ENCODE results near the gene TSPAN2. TPM values are rescaled to one million over a fixed set of nuclear protein-coding genes. Genes with fewer than 3 reads are reported as not detected.

TSPAN2 gene
- total RNA-seq, 4 donors from 2014 or later = 10.8 to 16.4 (median 11.7) TPM

DNA sequence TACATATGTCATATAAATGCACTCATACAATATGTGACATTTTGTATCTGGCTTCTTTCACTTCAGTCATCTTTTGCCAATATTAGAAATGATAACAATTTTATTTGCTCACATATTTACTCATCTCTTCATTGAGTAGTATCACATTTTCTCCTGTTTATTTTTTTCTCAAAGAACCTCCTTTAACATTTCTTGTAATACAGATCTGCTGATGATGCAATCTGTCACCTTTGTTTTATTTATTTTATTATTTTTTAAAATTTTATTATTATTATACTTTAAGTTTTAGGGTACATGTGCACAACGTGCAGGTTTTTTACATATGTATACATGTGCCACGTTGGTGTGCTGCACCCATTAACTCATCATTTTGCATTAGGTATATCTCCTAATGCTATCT is 75.5 kb downstream of the TSPAN2 start:
- no peaks in the 10 kb centered on the region for H3K4me1 ChIP-seq
- no peak for DNase-seq
- H3K27me3 ChIP-seq = no peaks in the 10 kb centered on the region
- TF ChIP-seq POLR2AphosphoS5 (IDR thresholded peaks at IDR 0.05) (no peak), POLR2A (IDR thresholded peaks at IDR 0.05) (no peak), EP300 (IDR thresholded peaks at IDR 0.05; ENCODE audit: low read depth) (no peak)
- TF ChIP-seq, protein P1, sequence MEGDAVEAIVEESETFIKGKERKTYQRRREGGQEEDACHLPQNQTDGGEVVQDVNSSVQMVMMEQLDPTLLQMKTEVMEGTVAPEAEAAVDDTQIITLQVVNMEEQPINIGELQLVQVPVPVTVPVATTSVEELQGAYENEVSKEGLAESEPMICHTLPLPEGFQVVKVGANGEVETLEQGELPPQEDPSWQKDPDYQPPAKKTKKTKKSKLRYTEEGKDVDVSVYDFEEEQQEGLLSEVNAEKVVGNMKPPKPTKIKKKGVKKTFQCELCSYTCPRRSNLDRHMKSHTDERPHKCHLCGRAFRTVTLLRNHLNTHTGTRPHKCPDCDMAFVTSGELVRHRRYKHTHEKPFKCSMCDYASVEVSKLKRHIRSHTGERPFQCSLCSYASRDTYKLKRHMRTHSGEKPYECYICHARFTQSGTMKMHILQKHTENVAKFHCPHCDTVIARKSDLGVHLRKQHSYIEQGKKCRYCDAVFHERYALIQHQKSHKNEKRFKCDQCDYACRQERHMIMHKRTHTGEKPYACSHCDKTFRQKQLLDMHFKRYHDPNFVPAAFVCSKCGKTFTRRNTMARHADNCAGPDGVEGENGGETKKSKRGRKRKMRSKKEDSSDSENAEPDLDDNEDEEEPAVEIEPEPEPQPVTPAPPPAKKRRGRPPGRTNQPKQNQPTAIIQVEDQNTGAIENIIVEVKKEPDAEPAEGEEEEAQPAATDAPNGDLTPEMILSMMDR (IDR thresholded peaks at IDR 0.05) = no peak
- H3K27ac ChIP-seq = no peak overlapping the region
- intact Hi-C loops (cut with DNase I; ENCODE audit: low total_unique reads) = no loop called here
- H3K4me3 ChIP-seq = no peak overlapping the region
- in situ Hi-C loops (cut with MboI; ENCODE audit: low pct_ligation_motif_present in 1 of 4, low pct_unique_long_range_greater_than_20kb in 1 of 4, low sequenced_read_pairs in 3 of 4) = no loop called here
- no peaks in the 10 kb centered on the region for H3K9me3 ChIP-seq
- no peaks in the 10 kb centered on the region for H3K36me3 ChIP-seq
- 82 to 94% methylated on average over 2 of the region's 2 CpGs for WGBS, 2 donors (ENCODE audit: low coverage in 1 of 2)

DNA sequence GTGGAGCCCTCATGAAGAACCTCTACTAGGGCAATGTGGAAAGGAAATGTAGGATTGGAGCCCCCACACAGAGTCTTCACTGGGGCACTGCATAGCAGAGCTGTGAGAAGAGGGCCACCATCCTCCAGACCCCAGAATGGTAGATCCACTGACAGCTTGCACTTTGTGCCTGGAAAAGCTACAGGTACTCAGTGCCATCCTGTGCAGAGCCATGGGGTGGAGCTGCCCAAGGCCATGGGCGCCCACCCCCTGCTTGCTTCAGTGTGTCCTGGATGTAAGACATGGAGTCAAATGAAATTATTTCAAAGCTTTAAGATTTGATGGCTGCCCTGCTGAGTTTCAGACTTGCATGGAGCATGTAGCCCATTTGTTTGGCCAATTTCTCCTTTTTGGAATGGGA is 76.9 kb downstream of the TSPAN2 start:
- no peaks in the 10 kb centered on the region for H3K9me3 ChIP-seq
- intact Hi-C loops (cut with DNase I; ENCODE audit: low total_unique reads) = no loop called here
- H3K4me1 ChIP-seq = no peaks in the 10 kb centered on the region
- no peak overlapping the region for H3K4me3 ChIP-seq
- in situ Hi-C loops (cut with MboI; ENCODE audit: low pct_ligation_motif_present in 1 of 4, low pct_unique_long_range_greater_than_20kb in 1 of 4, low sequenced_read_pairs in 3 of 4) = no loop called here
- 75 to 86% methylated on average over 1 of the region's 1 CpG for WGBS, 2 donors (ENCODE audit: low coverage in 1 of 2)
- H3K27me3 ChIP-seq = no peaks in the 10 kb centered on the region
- H3K27ac ChIP-seq = no peak overlapping the region
- H3K36me3 ChIP-seq = no peaks in the 10 kb centered on the region
- no peak for TF ChIP-seq POLR2A (IDR thresholded peaks at IDR 0.05)
- TF ChIP-seq EP300 (IDR thresholded peaks at IDR 0.05; ENCODE audit: low read depth) = no peak
- TF ChIP-seq POLR2AphosphoS5 (IDR thresholded peaks at IDR 0.05) = no peak
- TF ChIP-seq, protein P1 (IDR thresholded peaks at IDR 0.05) = no peak
- no peak for DNase-seq

DNA sequence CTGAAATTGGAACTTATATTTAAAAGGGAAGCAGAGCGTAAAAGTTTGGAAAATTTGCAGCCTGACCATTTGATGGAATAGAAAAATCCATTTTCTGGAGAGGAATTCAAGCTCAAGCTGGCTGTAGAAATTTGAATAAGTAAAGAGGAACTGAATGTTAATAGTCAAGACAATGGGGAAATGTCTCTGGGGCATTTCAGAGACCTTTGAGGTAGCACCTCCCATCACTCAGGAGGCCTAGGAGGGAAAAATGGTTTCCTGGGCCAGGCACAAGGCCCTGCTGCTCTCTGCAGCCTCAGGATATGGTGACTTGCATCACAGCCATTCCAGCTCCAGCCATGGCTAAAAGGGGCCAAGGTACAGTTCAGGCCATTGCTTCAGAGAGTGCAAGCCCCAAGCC is 77.3 kb downstream of the TSPAN2 start:
- intact Hi-C loops (cut with DNase I; ENCODE audit: low total_unique reads) (no loop called here), in situ Hi-C loops (cut with MboI; ENCODE audit: low pct_ligation_motif_present in 1 of 4, low pct_unique_long_range_greater_than_20kb in 1 of 4, low sequenced_read_pairs in 3 of 4) (no loop called here)

DNA sequence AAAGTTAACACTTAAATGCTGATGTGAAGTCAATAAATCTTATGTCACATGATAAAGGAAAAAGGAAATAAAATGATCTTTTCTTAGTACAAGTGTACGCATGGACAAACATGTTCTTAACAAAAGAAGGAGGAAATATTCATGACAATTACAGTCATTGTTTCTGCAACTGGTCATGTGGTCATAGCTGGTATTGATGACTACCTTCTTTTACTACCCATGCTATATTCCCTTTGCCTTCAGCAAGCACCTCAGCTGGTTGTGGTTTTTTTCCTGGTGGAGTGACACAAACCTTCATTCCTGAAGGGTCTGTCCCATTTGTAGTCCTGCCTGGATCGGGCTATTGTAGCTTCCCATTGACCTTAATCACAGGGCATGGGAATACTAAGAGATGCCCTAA is 83.1 kb downstream of the TSPAN2 start:
- DNase-seq = no peak
- Histone ChIP-seq H3K4me1 (no peaks in the 10 kb centered on the region), H3K4me3 (no peak overlapping the region), H3K9me3 (no peaks in the 10 kb centered on the region), H3K27me3 (no peaks in the 10 kb centered on the region), H3K27ac (no peak overlapping the region), H3K36me3 (no peaks in the 10 kb centered on the region)
- in situ Hi-C loops (cut with MboI; ENCODE audit: low pct_ligation_motif_present in 1 of 4, low pct_unique_long_range_greater_than_20kb in 1 of 4, low sequenced_read_pairs in 3 of 4) = no loop called here
- intact Hi-C loops (cut with DNase I; ENCODE audit: low total_unique reads) = no loop called here
- TF ChIP-seq EP300 (IDR thresholded peaks at IDR 0.05; ENCODE audit: low read depth) (no peak), POLR2A (IDR thresholded peaks at IDR 0.05) (no peak), POLR2AphosphoS5 (IDR thresholded peaks at IDR 0.05) (no peak)
- TF ChIP-seq, protein P1 (IDR thresholded peaks at IDR 0.05) = no peak
- WGBS, 2 donors (ENCODE audit: low coverage in 1 of 2) = 80 to 89% methylated on average over 2 of the region's 2 CpGs

More for the DNA sequence above, 77.3 kb downstream of the TSPAN2 start:
- Histone ChIP-seq H3K9me3 (no peaks in the 10 kb centered on the region), H3K27me3 (no peaks in the 10 kb centered on the region), H3K4me1 (no peaks in the 10 kb centered on the region), H3K4me3 (no peak overlapping the region), H3K27ac (no peak overlapping the region), H3K36me3 (no peaks in the 10 kb centered on the region)
- 83 to 100% methylated on average over 1 of the region's 1 CpG for WGBS, 2 donors (ENCODE audit: low coverage in 1 of 2)
- TF ChIP-seq POLR2A (IDR thresholded peaks at IDR 0.05) (no peak), POLR2AphosphoS5 (IDR thresholded peaks at IDR 0.05) (no peak), EP300 (IDR thresholded peaks at IDR 0.05; ENCODE audit: low read depth) (no peak)
- TF ChIP-seq, protein P1 (IDR thresholded peaks at IDR 0.05) = no peak
- DNase-seq = no peak

Other genes with a start within 250 kb of the TSPAN2 start
- not detected for gene SYCP1, start 234.6 kb downstream of the TSPAN2 start, total RNA-seq
- gene TSHB, start 59.7 kb downstream of the TSPAN2 start, total RNA-seq = not detected
- gene NGF, start 248.7 kb upstream of the TSPAN2 start, total RNA-seq = 1 to 10 TPM in 1 of 4 donors, not detected in 3; 4.5 TPM